Measurements from ENCODE around the gene PTPRD. TPM values are rescaled to one million over a fixed set of nuclear protein-coding genes. Genes with fewer than 3 reads are reported as not detected.

Gene PTPRD
- total and polyA plus RNA-seq, 2 of the 4 experiments (the other 2 are of a cell fraction) = 0.07 to 0.18 TPM

GRCh38 chr9:8655071-8655470 is 1957.7 kb downstream of the PTPRD start:
- H2AK9ac ChIP-seq (replicated peaks; ENCODE audit: low read depth, low read length, poor library complexity) = no peak overlapping the region
- H4K20me1 ChIP-seq (ENCODE audit: insufficient read depth, low read length) = no peaks in the 10 kb centered on the region
- in situ Hi-C loops (cut with MboI; ENCODE audit: low sequenced_read_pairs) = no loop called here
- H3K4me3 ChIP-seq (ENCODE audit: insufficient read depth, low read depth, low read length) = no peak overlapping the region
- no peaks in the 10 kb centered on the region for H3K79me1 ChIP-seq (ENCODE audit: low read depth in 1 of 2, low read length in 2 of 2)
- POLR2A ChIA-PET (ENCODE audit: unreplicated experiment) = no interaction called here
- dilution Hi-C loops (cut with HindIII; ENCODE audit: low sequenced_read_pairs, unreplicated experiment) = no loop called here
- H4K5ac ChIP-seq (ENCODE audit: low read depth, low read length) = no peak overlapping the region
- DNase-seq (no peak), ATAC-seq (ENCODE audit: low read depth) (no peak)
- H3K4me1 ChIP-seq (ENCODE audit: control insufficient read depth, insufficient read depth, low read length) = no peaks in the 10 kb centered on the region
- H2BK15ac ChIP-seq (ENCODE audit: low read depth, low read length) = no peak overlapping the region
- H3K36me3 ChIP-seq (ENCODE audit: control insufficient read depth, insufficient read depth, low read length) = no peaks in the 10 kb centered on the region
- H3K9ac ChIP-seq (ENCODE audit: low read depth, low read length) = no peak overlapping the region
- WGBS, 2 experiments (ENCODE audit: extremely low coverage in 2 of 2, insufficient read length in 1 of 2) = no CpG with 5 or more reads among the region's 2 CpGs
- H3K23ac ChIP-seq (ENCODE audit: low read depth, low read length) = no peak overlapping the region
- intact Hi-C loops (cut with micrococcal nuclease) = no loop called here
- no peak overlapping the region for H3K18ac ChIP-seq (ENCODE audit: low read depth, low read length)
- no peak overlapping the region for H3K14ac ChIP-seq (replicated peaks; ENCODE audit: low read depth, low read length)
- H2BK120ac ChIP-seq (ENCODE audit: low read depth, low read length) = no peak overlapping the region
- no peak overlapping the region for H4K91ac ChIP-seq (ENCODE audit: insufficient read depth, low read depth, low read length)
- H3K27ac ChIP-seq (ENCODE audit: insufficient read depth, low read length) = no peak overlapping the region
- no peaks in the 10 kb centered on the region for H3K27me3 ChIP-seq (ENCODE audit: control insufficient read depth, insufficient read depth, low read length)
- TF ChIP-seq MAFK (IDR thresholded peaks at IDR 0.05; ENCODE audit: low read depth, low read length) = no peak
- TF ChIP-seq MXI1 (IDR thresholded peaks at IDR 0.05; ENCODE audit: borderline replicate concordance, low read depth, low read length) = no peak
- no peak for TF ChIP-seq FOS (IDR thresholded peaks at IDR 0.05; ENCODE audit: low read depth, low read length)
- no peak for TF ChIP-seq CEBPB (IDR thresholded peaks at IDR 0.05; ENCODE audit: low read depth, low read length)
- TF ChIP-seq NFE2L2 (IDR thresholded peaks at IDR 0.05; ENCODE audit: low read depth, low read length) = no peak
- TF ChIP-seq RAD21 (IDR thresholded peaks at IDR 0.05; ENCODE audit: low read length) = no peak
- TF ChIP-seq BHLHE40 (IDR thresholded peaks at IDR 0.05; ENCODE audit: low read depth, low read length) = no peak
- TF ChIP-seq RFX5 (IDR thresholded peaks at IDR 0.05; ENCODE audit: low read depth, low read length) = no peak
- TF ChIP-seq, protein P1, sequence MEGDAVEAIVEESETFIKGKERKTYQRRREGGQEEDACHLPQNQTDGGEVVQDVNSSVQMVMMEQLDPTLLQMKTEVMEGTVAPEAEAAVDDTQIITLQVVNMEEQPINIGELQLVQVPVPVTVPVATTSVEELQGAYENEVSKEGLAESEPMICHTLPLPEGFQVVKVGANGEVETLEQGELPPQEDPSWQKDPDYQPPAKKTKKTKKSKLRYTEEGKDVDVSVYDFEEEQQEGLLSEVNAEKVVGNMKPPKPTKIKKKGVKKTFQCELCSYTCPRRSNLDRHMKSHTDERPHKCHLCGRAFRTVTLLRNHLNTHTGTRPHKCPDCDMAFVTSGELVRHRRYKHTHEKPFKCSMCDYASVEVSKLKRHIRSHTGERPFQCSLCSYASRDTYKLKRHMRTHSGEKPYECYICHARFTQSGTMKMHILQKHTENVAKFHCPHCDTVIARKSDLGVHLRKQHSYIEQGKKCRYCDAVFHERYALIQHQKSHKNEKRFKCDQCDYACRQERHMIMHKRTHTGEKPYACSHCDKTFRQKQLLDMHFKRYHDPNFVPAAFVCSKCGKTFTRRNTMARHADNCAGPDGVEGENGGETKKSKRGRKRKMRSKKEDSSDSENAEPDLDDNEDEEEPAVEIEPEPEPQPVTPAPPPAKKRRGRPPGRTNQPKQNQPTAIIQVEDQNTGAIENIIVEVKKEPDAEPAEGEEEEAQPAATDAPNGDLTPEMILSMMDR (conservative IDR thresholded peaks at IDR 0.05; ENCODE audit: low read depth, low read length) = no peak
- TF ChIP-seq USF2 (IDR thresholded peaks at IDR 0.05; ENCODE audit: low read depth, low read length) = no peak
- TF ChIP-seq POLR2A (IDR thresholded peaks at IDR 0.05; ENCODE audit: low read depth, low read length) = no peak
- TF ChIP-seq SMC3 (IDR thresholded peaks at IDR 0.05; ENCODE audit: low read depth, low read length) = no peak
- TF ChIP-seq RCOR1 (IDR thresholded peaks at IDR 0.05; ENCODE audit: insufficient replicate concordance, low read length) = no peak
- TF ChIP-seq MAZ (IDR thresholded peaks at IDR 0.05; ENCODE audit: borderline replicate concordance, low read depth, low read length) = no peak
- no peak for TF ChIP-seq ELK1 (IDR thresholded peaks at IDR 0.05; ENCODE audit: borderline replicate concordance, low read depth, low read length)
- TF ChIP-seq CHD1 (IDR thresholded peaks at IDR 0.05; ENCODE audit: low read depth, low read length) = no peak
- no peak overlapping the region for H2BK5ac ChIP-seq (ENCODE audit: low read depth, low read length, poor library complexity, severe bottlenecking)
- H3K56ac ChIP-seq (ENCODE audit: extremely low read depth, insufficient read depth, low read length) = no peak overlapping the region
- no peak overlapping the region for H2AK5ac ChIP-seq (ENCODE audit: low read depth, low read length)
- H2AFZ ChIP-seq (replicated peaks; ENCODE audit: low read length, poor library complexity) = no peak overlapping the region
- no peak overlapping the region for H3K4me2 ChIP-seq (ENCODE audit: low read depth, low read length)
- CTCF ChIA-PET = interaction anchor here (0.6 to 0.7 kb wide), 2 partner anchors 67 to 188 kb away, joined by 4 read pairs; no protein-coding TSS in a partner anchor
- no peak overlapping the region for H4K8ac ChIP-seq (ENCODE audit: low read depth in 2 of 2, low read length in 2 of 2)
- no peak overlapping the region for H3K4ac ChIP-seq (ENCODE audit: low read depth, low read length)
- H2BK20ac ChIP-seq (ENCODE audit: low read depth, low read length) = no peak overlapping the region
- BruUV-seq (replicated peaks) = no TSS peak
- H3K9me3 ChIP-seq (ENCODE audit: control insufficient read depth, insufficient read depth, low read length) = no peaks in the 10 kb centered on the region
- H3K9me1 ChIP-seq (ENCODE audit: insufficient read depth, low read length) = no peaks in the 10 kb centered on the region
